GM12865 (cell line): ENCODE measurements around the gene LAMC2.
A peak's percentile ranks its signal among the peaks of the same experiment; 100 is the strongest.

ENCODE experiments used
- DNase-seq: peaks from one replicate; pipeline ENCODE4 v3.0.0; 2010; ENCODE audit warnings: low read depth
- H3K4me3 ChIP-seq: 2 replicates; pipeline ENCODE4 v1.5.1; 2011; ENCODE audit warnings: mild to moderate bottlenecking, low read depth, low read length, control low read depth
- CTCF ChIP-seq: IDR thresholded peaks from 2 replicates; pipeline ENCODE4 v1.5.1; 2011; ENCODE audit warnings: low read length, control low read depth, low read depth, inconsistent platforms; ENCODE audit not compliant: insufficient read depth; ENCODE audit errors: missing control alignments

Gene LAMC2

GRCh38 chr1:183245357-183245756 is 59.3 kb downstream of the LAMC2 start:
- TF ChIP-seq CTCF, result no peak
- no peak overlapping the region for H3K4me3 ChIP-seq
- no peak for DNase-seq

GRCh38 chr1:183246436-183246835 is 60.4 kb downstream of the LAMC2 start:
- H3K4me3 ChIP-seq, result no peak overlapping the region
- no peak for DNase-seq
- TF ChIP-seq CTCF, result no peak

GRCh38 chr1:183247066-183247465 is 61.0 kb downstream of the LAMC2 start:
- no peak overlapping the region for H3K4me3 ChIP-seq
- TF ChIP-seq CTCF, result no peak
- no peak for DNase-seq

GRCh38 chr1:183247484-183247883 is 61.4 kb downstream of the LAMC2 start:
- H3K4me3 ChIP-seq, result no peak overlapping the region
- no peak for DNase-seq
- TF ChIP-seq CTCF, result no peak

GRCh38 chr1:183247931-183248330 is 61.9 kb downstream of the LAMC2 start:
- no peak overlapping the region for H3K4me3 ChIP-seq
- DNase-seq, result no peak
- TF ChIP-seq CTCF, result no peak

- 0 out of 2 replicates have a peak overlapping the region, but pooled peaks have one; percentile 7 for H3K4me3 ChIP-seq
- no peak for TF ChIP-seq CTCF
- DNase-seq, result peak; percentile 82
These were observed 63.1 kb downstream of the LAMC2 start for GRCh38 chr1:183248989-183249691.

GRCh38 chr1:183249941-183250452 is 63.9 kb downstream of the LAMC2 start:
- H3K4me3 ChIP-seq, result no peak overlapping the region
- TF ChIP-seq CTCF, result no peak
- DNase-seq, result no peak
